GM12875 (cell line): ENCODE data around the gene UBE3A.

Experiments used
- H3K4me3 ChIP-seq: one replicate; pipeline ENCODE4 v1.5.1; 2011; ENCODE audit warnings: low read depth, low read length, control low read depth
- TF ChIP-seq, protein P1 (sequence below): IDR thresholded peaks from 2 replicates; pipeline ENCODE4 v1.5.1; 2011; ENCODE audit warnings: low read depth, mild to moderate bottlenecking, control low read depth, inconsistent platforms, low read length, moderate library complexity, borderline replicate concordance; ENCODE audit not compliant: insufficient read depth

Gene UBE3A

GRCh38 chr15:25406261-25406660 lies 32.6 kb downstream of the UBE3A start:
- no peak overlapping the region for H3K4me3 ChIP-seq
- TF ChIP-seq, protein P1, sequence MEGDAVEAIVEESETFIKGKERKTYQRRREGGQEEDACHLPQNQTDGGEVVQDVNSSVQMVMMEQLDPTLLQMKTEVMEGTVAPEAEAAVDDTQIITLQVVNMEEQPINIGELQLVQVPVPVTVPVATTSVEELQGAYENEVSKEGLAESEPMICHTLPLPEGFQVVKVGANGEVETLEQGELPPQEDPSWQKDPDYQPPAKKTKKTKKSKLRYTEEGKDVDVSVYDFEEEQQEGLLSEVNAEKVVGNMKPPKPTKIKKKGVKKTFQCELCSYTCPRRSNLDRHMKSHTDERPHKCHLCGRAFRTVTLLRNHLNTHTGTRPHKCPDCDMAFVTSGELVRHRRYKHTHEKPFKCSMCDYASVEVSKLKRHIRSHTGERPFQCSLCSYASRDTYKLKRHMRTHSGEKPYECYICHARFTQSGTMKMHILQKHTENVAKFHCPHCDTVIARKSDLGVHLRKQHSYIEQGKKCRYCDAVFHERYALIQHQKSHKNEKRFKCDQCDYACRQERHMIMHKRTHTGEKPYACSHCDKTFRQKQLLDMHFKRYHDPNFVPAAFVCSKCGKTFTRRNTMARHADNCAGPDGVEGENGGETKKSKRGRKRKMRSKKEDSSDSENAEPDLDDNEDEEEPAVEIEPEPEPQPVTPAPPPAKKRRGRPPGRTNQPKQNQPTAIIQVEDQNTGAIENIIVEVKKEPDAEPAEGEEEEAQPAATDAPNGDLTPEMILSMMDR = no peak

- TF ChIP-seq, protein P1 = no peak
- H3K4me3 ChIP-seq = no peak overlapping the region
These were observed 35.1 kb downstream of the UBE3A start for GRCh38 chr15:25403771-25404170.

DNA sequence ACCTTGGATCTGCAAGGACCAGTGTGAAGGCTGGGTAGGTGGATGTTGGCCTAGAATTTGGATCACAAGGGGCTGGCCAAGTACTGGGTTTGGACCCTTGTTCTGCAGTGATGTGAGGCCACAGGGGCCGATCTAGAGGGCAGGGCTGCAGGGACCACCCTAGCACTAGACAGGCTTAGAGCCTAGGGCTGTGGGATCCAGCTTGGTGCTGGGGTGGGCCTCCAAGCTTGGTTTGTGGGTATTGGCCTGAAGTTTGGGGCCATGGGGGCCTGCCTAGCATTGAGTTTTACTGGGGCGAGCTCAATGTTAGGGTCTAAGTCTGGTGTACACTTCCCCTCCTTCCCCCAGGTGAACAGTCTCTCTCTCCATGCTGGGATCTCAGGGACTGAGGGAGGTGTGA lies 36.5 kb downstream of the UBE3A start:
- TF ChIP-seq, protein P1 = no peak

GRCh38 chr15:25401501-25401900 lies 37.3 kb downstream of the UBE3A start:
- TF ChIP-seq, protein P1 = no peak
- H3K4me3 ChIP-seq = no peak overlapping the region

More for the DNA sequence above, 36.5 kb downstream of the UBE3A start:
- no peak overlapping the region for H3K4me3 ChIP-seq

DNA sequence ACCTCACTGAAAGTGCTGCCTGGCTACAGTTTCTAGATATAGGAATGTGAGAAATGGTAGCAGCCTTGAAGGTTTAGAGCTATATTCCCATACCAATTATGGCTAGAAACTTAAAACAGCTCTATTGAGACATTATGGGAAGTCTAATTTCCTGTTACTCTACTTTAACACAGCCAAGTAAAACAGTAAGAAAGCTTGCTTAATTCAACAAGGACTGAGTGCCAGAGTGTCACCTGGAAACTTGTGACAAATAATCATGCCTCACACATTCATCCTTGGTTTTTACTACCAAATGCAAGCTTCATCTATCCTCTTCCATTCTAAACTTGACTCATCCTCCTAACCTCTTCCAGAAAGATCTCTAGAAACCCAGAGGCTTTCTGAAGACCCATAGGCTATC lies 41.7 kb downstream of the UBE3A start:
- H3K4me3 ChIP-seq = no peak overlapping the region
- TF ChIP-seq, protein P1 = no peak

DNA sequence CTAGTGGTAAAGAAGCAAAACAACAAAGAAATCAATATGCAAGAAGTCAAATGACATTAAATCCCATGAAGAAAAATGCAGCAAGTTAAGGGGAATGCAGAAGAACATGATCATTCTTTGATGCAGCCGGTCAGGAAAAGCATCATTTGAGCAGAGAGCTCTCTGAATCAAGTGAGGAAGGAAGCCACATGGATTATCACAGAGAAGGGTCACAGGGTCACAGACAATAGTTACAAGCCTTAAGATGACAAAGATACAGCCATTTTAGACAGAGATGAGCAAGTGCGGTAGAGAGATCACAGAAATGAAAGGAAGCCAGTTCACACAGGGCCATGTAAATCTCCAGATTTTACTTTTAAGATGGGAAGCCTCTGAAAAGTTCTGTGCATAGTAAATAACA lies 43.9 kb downstream of the UBE3A start:
- H3K4me3 ChIP-seq = no peak overlapping the region
- TF ChIP-seq, protein P1 = no peak

DNA sequence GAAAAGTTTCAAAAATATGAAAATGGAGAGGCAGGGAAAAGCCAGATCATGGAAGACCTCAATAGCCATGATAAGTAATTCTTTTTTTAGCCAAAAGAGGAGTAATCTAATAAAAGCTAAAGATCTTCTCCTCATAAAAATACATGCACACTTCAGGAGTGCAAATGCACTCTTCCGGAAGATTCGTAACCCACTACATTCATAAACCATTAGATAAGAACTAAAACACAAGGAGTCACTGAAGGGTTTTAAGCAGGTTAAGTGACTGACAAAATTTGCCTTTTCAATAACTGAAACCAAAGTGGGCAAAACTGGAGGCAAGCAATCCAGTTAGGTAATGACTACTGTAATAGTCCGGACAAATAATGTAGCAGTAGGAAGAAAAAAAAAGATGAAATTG lies 46.0 kb downstream of the UBE3A start:
- no peak overlapping the region for H3K4me3 ChIP-seq
- TF ChIP-seq, protein P1 = no peak
